K562 (cell line): ENCODE data around the gene NAT9. TPM values are rescaled to one million over a fixed set of nuclear protein-coding genes. Genes with fewer than 3 reads are reported as not detected.

Experiments
- ATAC-seq: fragments of 200-7000 bp; cut with Tn5 transposase; 3 replicates; pipeline ENCODE4 v1.9.1; 2020; ENCODE audit warnings: moderate library complexity
- BruUV-seq: library from RNA; stranded (reverse); fragments of 400-500 nt; replicated peaks from 2 replicates; lab custom pipeline; 2021; lab: Mats Ljungman, UMichigan
- CTCF ChIA-PET: fragments of 300-600 bp; formaldehyde crosslinking; extraction: SDS; loops from one replicate; lab custom pipeline; 2021; ENCODE audit warnings: low intra/inter-chr PET ratio; lab: Yijun Ruan, JAX
- POLR2A ChIA-PET: fragments of 300-600, 350-650 bp; sonication (Branson Sonifier 250); formaldehyde crosslinking; extraction: SDS; loops from one replicate; lab custom pipeline; 2021; ENCODE audit warnings: antibody characterized with exemption, inconsistent platforms; lab: Yijun Ruan, JAX
- DNase-seq, 4 experiments: peaks; one replicate each; pipeline versions ENCODE4 v3.0.0 to v3.0.0-alpha.2; 2011 to 2018; ENCODE audit warnings: low spot score in 3 of 4, mixed read lengths in 3 of 4; ENCODE audit errors: extremely low read depth in 1 of 4
- FAIRE-seq: peaks from 2 replicates; lab custom pipeline; 2011; peaks lifted over from hg19 to GRCh38; lab: Jason Lieb, UNC
- H2AFZ ChIP-seq: 2 replicates; pipeline ENCODE4 v1.6.0; 2011; ENCODE audit warnings: low read depth, low read length, control low read depth, inconsistent platforms
- H3K27ac ChIP-seq: fragments of 200-600 bp; 3 replicates; pipeline ENCODE4 v1.8.0; 2011; ENCODE audit warnings: low read depth, mild to moderate bottlenecking, control low read depth, inconsistent platforms, low read length, moderate library complexity, mixed read lengths; ENCODE audit errors: extremely low read depth
- H3K27me3 ChIP-seq, 2 experiments: fragments of 300-600 bp in 1 of 2; 2 replicates in 1 of 2; 3 replicates in 1 of 2; pipeline versions ENCODE4 v1.6.0 to v1.8.0; 2011; ENCODE audit warnings: inconsistent platforms in 2 of 2, low read length in 2 of 2, mild to moderate bottlenecking in 1 of 2, mixed read lengths in 1 of 2, moderate library complexity in 1 of 2; ENCODE audit not compliant: control insufficient read depth in 2 of 2, insufficient read depth in 2 of 2
- H3K36me3 ChIP-seq: fragments of 300-600 bp; 3 replicates; pipeline ENCODE4 v1.8.0; 2011; ENCODE audit warnings: mild to moderate bottlenecking, low read length, inconsistent platforms; ENCODE audit not compliant: control insufficient read depth, insufficient read depth
- H3K4me1 ChIP-seq, 2 experiments: fragments of 200-600 bp in 1 of 2; replicated peaks in 1 of 2; 2 replicates in 1 of 2; 3 replicates in 1 of 2; pipeline versions ENCODE4 v1.5.1 to v1.8.0; 2011; ENCODE audit warnings: inconsistent platforms in 2 of 2, low read length in 2 of 2, mild to moderate bottlenecking in 1 of 2, mixed read lengths in 1 of 2, moderate library complexity in 1 of 2; ENCODE audit not compliant: control insufficient read depth in 2 of 2, insufficient read depth in 2 of 2
- H3K4me2 ChIP-seq: 2 replicates; pipeline ENCODE4 v1.6.1; 2011; ENCODE audit warnings: low read length, control low read depth, inconsistent platforms, mixed read lengths; ENCODE audit not compliant: insufficient read depth
- H3K4me3 ChIP-seq: fragments of 200-600 bp; sonication (generic), shearing (Covaris generic); 2 replicates; pipeline ENCODE4 v1.5.1; 2016; ENCODE audit warnings: control low read depth, inconsistent platforms
- H3K79me2 ChIP-seq: fragments of 200-600 bp; 3 replicates; pipeline ENCODE4 v1.8.0; 2011; ENCODE audit warnings: low read length, inconsistent platforms; ENCODE audit not compliant: control insufficient read depth, insufficient read depth
- H3K9ac ChIP-seq, 2 experiments: 2 replicates each; pipeline versions ENCODE4 v1.6.0 to v1.6.1; 2011; ENCODE audit warnings: low read depth in 2 of 2, low read length in 2 of 2, control low read depth in 1 of 2, inconsistent platforms in 1 of 2, mild to moderate bottlenecking in 1 of 2, mixed read lengths in 1 of 2; ENCODE audit not compliant: insufficient read depth in 1 of 2
- H3K9me1 ChIP-seq: one replicate; pipeline ENCODE4 v1.6.0; 2011; ENCODE audit warnings: inconsistent platforms, mild to moderate bottlenecking, low read length, moderate library complexity; ENCODE audit not compliant: control insufficient read depth, insufficient read depth
- H3K9me3 ChIP-seq: replicated peaks from 2 replicates; pipeline ENCODE4 v1.5.1; 2011; ENCODE audit warnings: low read depth, low read length, inconsistent platforms; ENCODE audit not compliant: control insufficient read depth, insufficient read depth
- H4K20me1 ChIP-seq: replicated peaks from 2 replicates; pipeline ENCODE4 v1.6.1; 2011; ENCODE audit warnings: low read length, inconsistent platforms, mixed read lengths; ENCODE audit not compliant: control insufficient read depth, insufficient read depth
- CREB1 ChIP-seq, 2 experiments: sonication (generic) in 1 of 2; formaldehyde crosslinking in 1 of 2; IDR thresholded peaks; 2 replicates each; pipeline versions ENCODE4 v1.6.1 to v1.8.0; 2012 to 2022; ENCODE audit warnings: inconsistent platforms in 1 of 2, mild to moderate bottlenecking in 1 of 2, missing genetic modification reagents in 1 of 2, moderate library complexity in 1 of 2
- CSDE1 ChIP-seq, 2 experiments: fragments of 450-650 bp; IDR thresholded peaks; 2 replicates each; pipeline ENCODE4 v1.6.1; 2016; ENCODE audit warnings: mild to moderate bottlenecking in 1 of 2
- NFRKB ChIP-seq: fragments of 450-650 bp; IDR thresholded peaks from 2 replicates; pipeline ENCODE4 v1.6.1; 2016; ENCODE audit warnings: low read depth
- POLR2H ChIP-seq: IDR thresholded peaks from 2 replicates; pipeline ENCODE4 v1.6.1; 2016; ENCODE audit warnings: missing genetic modification characterization, low read depth, mild to moderate bottlenecking, control low read depth, missing compliant biosample characterization, moderate library complexity
- SMARCA4 ChIP-seq: fragments of 450-650 bp; IDR thresholded peaks from 2 replicates; pipeline ENCODE4 v1.6.1; 2016
- ZBTB9 ChIP-seq: fragments of 450-650 bp; formaldehyde crosslinking; IDR thresholded peaks from 2 replicates; pipeline ENCODE4 v1.4.0; 2020; ENCODE audit warnings: mild to moderate bottlenecking, moderate library complexity
- WGBS: fragments of 100-300 bp; shearing (Covaris generic); methylation state at CpG from one replicate; pipeline ENCODE4 v1.1.6; 2016; ENCODE audit warnings: low coverage, mixed read lengths; ENCODE audit not compliant: insufficient coverage; ENCODE audit errors: missing lambda C conversion rate; 5-methylcytosine and 5-hydroxymethylcytosine counted together
- in situ Hi-C: fragments of 300-500 bp; cut with MboI; formaldehyde crosslinking; loops from 4 replicates; pipeline ENCODE4 v1.15.0; 2018; ENCODE audit warnings: inconsistent platforms, mixed read lengths
- intact Hi-C: fragments of 100-400 bp; cut with micrococcal nuclease; formaldehyde crosslinking; loops from 2 replicates; pipeline ENCODE4 v1.14.2; 2022
- polyA plus RNA-seq, 8 experiments: library from polyadenylated mRNA; depleted of rRNA in 4 of 8; stranded (reverse) in 5 of 8; unstranded in 3 of 8; fragments of >200 nt; fragmentation: Nextera tagmentation in 2 of 8; fragmentation: Illumina TruSeq in 1 of 8; extraction: Ambion mirVana in 2 of 8; extraction: Trizol in 1 of 8; gene quantifications; 2 replicates each; pipeline versions ENCODE4 v1.2.1 to v1.2.3, GENCODE V29; 2011 to 2014; ENCODE audit warnings: inconsistent platforms in 1 of 8, missing spikeins in 1 of 8
- total RNA-seq, 7 experiments: library from RNA; depleted of rRNA in 6 of 7; stranded (reverse); fragments of >200 nt in 6 of 7; fragmentation: Illumina TruSeq in 2 of 7; extraction: Trizol in 2 of 7; gene quantifications; 2 replicates each; pipeline versions ENCODE4 v1.2.1 to v1.2.3, GENCODE V29; 2011 to 2021; ENCODE audit warnings: low replicate concordance in 1 of 7

Gene NAT9
- total and polyA plus RNA-seq, 9 of the 15 experiments (the other 6 are each of a cell fraction or from before 2014, with no cell fraction given), result 4.2 to 63.6 (median 40.8) TPM

DNA sequence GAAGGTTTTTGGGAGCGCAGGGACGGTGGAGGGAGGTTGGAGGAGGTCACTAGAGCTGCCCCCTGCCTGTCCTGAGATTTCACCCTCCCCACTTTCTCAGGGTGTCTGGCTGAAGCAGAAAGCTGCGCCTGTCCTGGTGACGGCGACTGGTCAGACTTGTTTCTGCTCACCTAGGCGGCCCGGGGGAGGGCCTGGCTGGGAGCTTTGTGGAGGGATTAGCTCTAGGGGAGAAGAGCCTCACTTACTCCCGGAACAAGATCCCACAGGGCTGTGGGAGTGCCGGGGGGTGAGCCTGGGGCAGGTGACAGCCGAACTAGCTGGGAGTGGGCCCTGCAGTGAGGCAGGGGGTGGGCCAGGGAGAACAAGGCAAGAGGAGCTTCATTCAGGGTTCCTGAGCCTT, 16.2 kb downstream of the NAT9 start:
- peaks cover 34 to 71% of the 10 kb centered on the region in 2 experiments for H3K4me1 ChIP-seq

More for the DNA sequence above, 16.2 kb downstream of the NAT9 start:
- intact Hi-C loops, result no loop called here
- 37% methylated on average over 10 of the region's 10 CpGs for WGBS
- in situ Hi-C loops, result no loop called here
- Histone ChIP-seq H3K9me1 (peaks cover 26% of the 10 kb centered on the region), H3K4me2 (peak overlapping the region; percentile 41; the same call in 1 of the 2 replicates), H3K27me3 (no peaks in the 10 kb centered on the region), H3K27ac (peak overlapping the region; percentile 61; the same call in 2 of the 3 replicates), H3K4me3 (no peak overlapping the region), H3K9ac (peak overlapping the region; percentile 50 to 87; a peak in 3 of 4 replicates), H4K20me1 (peaks cover 31% of the 10 kb centered on the region; the same call in 1 of the 2 replicates), H3K9me3 (no peaks in the 10 kb centered on the region), H3K36me3 (peaks cover 19% of the 10 kb centered on the region; the same call in 2 of the 3 replicates)
- DNase-seq, result peak in 2 of 4 experiments; percentile 46 to 50
- ATAC-seq, result peak; percentile 34
- POLR2A ChIA-PET, result interaction anchor here (0.7 to 2.7 kb wide), 4 partner anchors 10 to 34 kb away, joined by 3 to 22 read pairs (median 3); no protein-coding TSS in a partner anchor
- TF ChIP-seq SMARCA4, result no peak
- TF ChIP-seq CREB1 (IDR thresholded peaks at IDR 0.05), result no peak
- TF ChIP-seq CREB1 (CRISPR knock-in tag; IDR thresholded peaks at IDR 0.05), result no peak
- no peak for TF ChIP-seq NFRKB
- no peak for TF ChIP-seq POLR2H (tag)
- TF ChIP-seq CSDE1 (IDR thresholded peaks at IDR 0.05), result no peak
- no peak for TF ChIP-seq ZBTB9
- TF ChIP-seq, all 486 proteins: peak for 0
- FAIRE-seq, result no peak
- H2AFZ ChIP-seq, result no peak overlapping the region; the same call in 1 of the 2 replicates
- CTCF ChIA-PET, result no interaction called here
- peaks cover 59% of the 10 kb centered on the region for H3K79me2 ChIP-seq
- no TSS peak for BruUV-seq
